Muscle of arm (tissue), 12 donors: Measurements from ENCODE around the gene DLG2. TPM values are rescaled to one million over a fixed set of nuclear protein-coding genes. Genes with fewer than 3 reads are reported as not detected.
"Not testable (repeated sequence)": the region's sequence is repeated elsewhere in the genome, so short reads cannot be mapped to it uniquely, and the experiment has no call there.

Experiments used
- DNase-seq: peaks from one replicate; pipeline ENCODE4 v3.0.0-alpha.2; 2013
- polyA plus RNA-seq, 12 donors: library from polyadenylated mRNA; unstranded; fragments of 120-200 nt; gene quantifications; one replicate each; pipeline ENCODE4 v1.2.1, GENCODE V29; 2013; ENCODE audit not compliant: insufficient read length in 12 of 12

Gene DLG2
- polyA plus RNA-seq, 12 donors, result 8.3 to 18.2 (median 14.0) TPM; not detected in 1

GRCh38 chr11:85647078-85647477 is 19.9 kb upstream of the DLG2 start:
- no peak for DNase-seq

GRCh38 chr11:85643191-85643614 is 16.1 kb upstream of the DLG2 start:
- no peak for DNase-seq

GRCh38 chr11:85634747-85635146 is 7.6 kb upstream of the DLG2 start:
- no peak for DNase-seq

- DNase-seq, result no peak
Measured at GRCh38 chr11:85628771-85629341, 1.7 kb upstream of the DLG2 start.

DNA sequence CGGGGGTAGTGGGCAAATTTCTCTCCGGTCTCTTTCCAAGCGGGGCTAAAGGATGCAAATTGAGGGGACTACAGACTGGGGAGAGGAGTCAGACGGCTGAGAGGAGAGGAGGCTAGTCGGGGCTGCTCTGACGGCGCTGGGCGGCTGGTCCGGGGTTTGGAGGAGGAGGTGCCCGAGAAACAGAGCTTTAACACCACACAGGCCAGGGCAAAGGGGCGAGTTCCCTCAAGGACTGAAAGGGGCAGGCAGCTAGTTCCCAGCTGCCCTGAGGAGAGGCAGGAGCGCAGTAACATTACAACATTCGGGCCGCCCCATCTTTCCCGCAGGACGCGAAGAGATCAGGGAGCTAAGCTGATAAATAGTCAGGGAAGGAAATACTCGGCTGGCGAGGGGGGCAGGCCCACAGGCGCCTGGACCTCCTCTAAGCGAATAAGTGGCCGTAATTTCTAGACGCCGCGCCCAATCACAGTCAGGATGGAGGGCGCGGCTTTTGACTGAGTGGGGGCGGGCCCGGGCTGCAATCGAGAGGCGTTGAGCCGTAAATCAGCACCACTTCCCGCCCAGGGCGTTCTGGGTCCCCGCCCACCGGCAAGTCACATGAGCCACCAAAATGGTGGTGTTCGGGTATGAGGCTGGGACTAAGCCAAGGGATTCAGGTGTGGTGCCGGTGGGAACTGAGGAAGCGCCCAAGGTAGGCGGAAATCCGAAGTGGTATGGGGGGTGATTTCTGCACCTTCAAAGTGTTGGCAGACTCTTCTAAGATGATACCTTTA is 1.0 kb upstream of the DLG2 start, which contains the start of gene TMEM126B:
TMEM126B (plus strand) TSS at position 596 of the 773 bp plus-strand sequence; CDS start at position 611, 15 bp downstream.
- peak; percentile 98 for DNase-seq

DNA sequence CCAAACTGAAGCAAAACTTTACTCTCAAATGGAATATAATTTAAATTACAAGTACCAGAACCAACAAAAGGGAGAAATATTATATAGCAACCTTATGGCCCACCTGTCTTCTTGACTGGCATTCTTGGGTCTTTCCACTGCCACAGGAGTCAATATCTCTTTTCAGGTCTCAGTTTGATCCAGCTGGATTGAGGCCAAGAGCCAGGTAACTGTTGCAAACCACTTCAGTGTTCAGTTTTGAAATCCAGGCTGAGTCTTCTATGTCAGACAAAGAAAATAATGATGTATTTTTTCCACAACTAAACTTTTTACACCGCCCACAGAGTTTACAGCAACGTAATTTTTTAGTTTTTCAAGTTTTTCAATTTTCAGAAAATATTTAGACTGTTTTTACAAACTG is 648 bp downstream of the DLG2 start:
- DNase-seq, result no peak

- DNase-seq, result no peak
Measured at GRCh38 chr11:85620256-85620655, 6.9 kb downstream of the DLG2 start.

GRCh38 chr11:85619499-85619898 is 7.6 kb downstream of the DLG2 start:
- DNase-seq, result no peak

DNA sequence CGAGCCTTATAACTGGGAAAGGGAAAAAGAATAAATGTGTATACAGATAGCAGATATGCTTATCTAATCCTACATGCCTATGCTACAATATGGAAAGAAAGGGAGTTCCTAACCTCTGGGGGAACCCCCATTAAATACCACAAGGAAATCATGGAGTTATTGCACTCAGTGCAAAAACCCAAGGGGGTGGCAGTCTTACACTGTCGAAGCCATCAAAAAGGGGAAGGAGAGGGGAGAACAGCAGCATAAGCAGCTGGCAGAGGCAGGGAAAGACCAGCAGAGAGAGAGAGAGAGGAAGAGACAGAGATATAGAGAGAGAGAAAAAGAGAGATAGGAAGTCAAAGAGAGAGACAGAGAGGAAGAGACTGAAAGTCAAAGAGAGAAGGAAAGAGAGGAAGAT is 15.5 kb downstream of the DLG2 start:
- DNase-seq, result not testable (repeated sequence)

DNA sequence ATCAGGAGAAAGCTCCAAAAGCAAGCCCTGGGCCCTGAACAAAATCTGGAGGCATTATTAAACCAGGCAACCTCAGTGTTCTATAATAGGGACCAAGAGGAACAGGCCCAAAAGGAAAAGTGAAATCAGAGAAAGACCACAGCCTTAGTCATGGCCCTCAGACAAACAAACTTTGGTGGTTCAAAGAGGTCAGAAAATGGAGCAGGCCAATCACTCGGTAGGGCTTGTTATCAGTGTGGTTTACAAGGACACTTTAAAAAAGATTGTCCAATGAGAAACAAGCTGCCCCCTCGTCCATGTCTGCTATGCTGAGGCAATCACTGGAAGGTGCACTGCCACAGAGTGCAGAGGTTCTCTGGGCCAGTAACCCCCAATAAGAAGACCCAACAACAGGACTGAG is 17.9 kb downstream of the DLG2 start:
- DNase-seq, result not testable (repeated sequence)

GRCh38 chr11:85608621-85609020 is 18.5 kb downstream of the DLG2 start:
- DNase-seq, result not testable (repeated sequence)

DNA sequence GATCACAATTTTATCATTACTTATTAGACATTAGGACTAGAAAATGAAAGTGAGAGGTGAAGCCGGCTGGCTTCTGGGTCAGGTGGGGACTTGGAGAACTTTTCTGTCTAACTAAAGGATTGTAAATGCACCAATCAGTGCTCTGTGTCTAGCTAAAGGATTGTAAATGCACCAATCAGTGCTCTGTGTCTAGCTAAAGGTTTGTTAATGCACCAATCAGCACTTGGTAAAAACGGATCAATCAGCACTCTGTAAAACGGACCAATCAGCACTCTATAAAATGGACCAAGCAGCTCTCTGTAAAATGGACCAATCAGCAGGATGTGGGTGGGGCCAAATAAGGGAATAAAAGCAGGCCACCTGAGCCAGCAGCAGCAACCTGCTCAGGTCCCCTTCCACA is 20.9 kb downstream of the DLG2 start:
- not testable (repeated sequence) for DNase-seq

- no peak for DNase-seq
Measured at GRCh38 chr11:85603220-85603619, 23.9 kb downstream of the DLG2 start.

DNA sequence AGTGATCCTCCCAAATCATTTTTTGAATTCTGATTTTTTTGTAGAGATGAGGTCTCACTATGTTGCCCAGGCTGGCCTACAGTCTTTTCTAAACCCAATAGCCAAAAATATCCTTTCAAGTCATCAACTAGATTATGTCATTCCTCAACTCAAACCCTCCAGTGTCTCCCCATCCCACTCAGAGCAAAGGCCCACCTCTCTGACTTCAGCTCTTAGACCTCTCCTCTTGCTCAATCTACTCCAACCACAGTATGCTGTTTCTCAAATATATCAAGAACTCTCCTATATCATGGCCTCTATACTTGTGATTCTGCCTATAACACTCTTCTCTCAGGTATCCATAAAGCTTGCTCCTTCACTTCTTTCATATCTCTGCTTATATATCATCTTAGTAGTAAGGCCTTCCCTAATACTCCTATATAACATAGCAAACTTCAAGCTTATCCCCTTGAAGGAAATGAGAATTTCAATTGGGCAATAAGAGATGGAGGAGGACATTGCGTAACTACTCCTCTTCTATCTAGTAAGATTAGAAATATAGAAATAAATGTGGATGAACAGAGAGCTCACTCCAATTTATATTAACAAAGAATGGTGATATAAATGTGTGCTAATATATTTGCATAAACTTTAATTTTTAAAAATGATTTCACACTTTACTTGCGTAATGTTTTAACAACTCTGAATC is 24.5 kb downstream of the DLG2 start:
- DNase-seq, result no peak

DNA sequence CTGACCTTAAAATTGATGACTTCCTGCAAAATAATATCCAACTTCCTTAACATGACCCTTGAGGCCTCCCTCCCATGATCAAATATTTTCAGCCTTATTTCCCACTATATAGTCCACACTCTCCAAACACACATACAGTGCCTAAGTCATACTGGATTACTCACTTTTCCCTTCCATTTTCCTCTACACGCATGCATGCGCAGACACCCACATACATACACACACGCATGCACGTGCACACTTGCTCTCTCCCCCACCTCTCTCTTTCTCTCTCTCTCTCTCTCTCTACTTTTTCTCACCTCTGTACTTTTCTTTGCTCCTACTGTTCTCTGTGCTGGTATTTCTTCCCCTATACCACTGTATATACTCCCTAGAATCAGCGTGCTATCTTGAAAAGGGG is 28.1 kb downstream of the DLG2 start:
- no peak for DNase-seq

GRCh38 chr11:85596886-85597285 is 30.3 kb downstream of the DLG2 start:
- no peak for DNase-seq

- peak; percentile 41 for DNase-seq
Measured at GRCh38 chr11:85595285-85595884, 31.8 kb downstream of the DLG2 start.

- DNase-seq, result peak; percentile 21
Measured at GRCh38 chr11:85590848-85591483, 36.2 kb downstream of the DLG2 start.

DNA sequence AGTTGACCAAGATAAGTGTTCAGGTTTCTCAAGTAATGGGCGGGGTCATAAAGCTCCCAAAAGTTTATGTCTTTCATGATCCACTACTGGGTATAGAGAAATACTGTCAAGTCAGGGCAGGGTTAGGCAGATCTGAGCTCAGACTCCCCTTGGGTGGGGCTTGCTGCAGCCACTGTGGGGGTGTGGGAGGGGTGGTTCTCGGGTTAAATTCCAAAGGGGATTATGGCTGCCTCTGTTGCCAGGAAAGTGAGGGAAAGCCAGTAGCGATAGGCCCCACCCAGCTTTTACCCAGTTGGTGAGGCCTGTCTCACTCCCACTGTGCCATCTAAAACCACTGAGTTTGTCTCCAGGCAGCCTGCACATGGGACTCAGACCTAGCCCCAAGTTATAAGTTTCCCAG is 37.8 kb downstream of the DLG2 start:
- DNase-seq, result no peak

- no peak for DNase-seq
Measured at GRCh38 chr11:85582111-85582510, 45.0 kb downstream of the DLG2 start.

- no peak for DNase-seq
Measured at GRCh38 chr11:85575388-85575787, 51.8 kb downstream of the DLG2 start.

DNA sequence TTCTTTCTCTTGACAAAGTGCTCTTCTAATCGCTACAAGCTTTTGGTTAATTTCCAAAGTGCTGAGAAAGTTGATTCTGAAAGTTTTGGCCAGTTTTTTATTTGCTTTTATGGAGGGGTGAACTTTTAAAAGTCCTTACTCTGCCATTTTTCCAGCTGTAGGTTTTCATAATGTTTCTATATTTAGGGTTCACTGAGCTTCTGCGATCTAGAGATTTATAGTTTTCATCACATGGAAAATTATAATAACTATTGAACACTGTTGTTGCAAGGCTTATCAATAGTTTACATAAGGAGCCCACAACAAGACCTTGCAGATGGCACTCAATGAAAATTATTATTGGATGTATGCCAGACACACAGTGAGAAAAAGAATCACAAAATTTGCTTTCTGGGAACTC is 55.1 kb downstream of the DLG2 start:
- DNase-seq, result no peak
